K562 (cell line): ENCODE results near the gene PLXDC1.

Experiments
- ATF1 ChIP-seq, 2 experiments: fragments of 450-650 bp in 1 of 2; IDR thresholded peaks; 2 replicates each; pipeline ENCODE4 v1.6.1; 2016; ENCODE audit warnings: missing compliant biosample characterization in 1 of 2, missing genetic modification characterization in 1 of 2
- CREB1 ChIP-seq, 2 experiments: sonication (generic) in 1 of 2; formaldehyde crosslinking in 1 of 2; IDR thresholded peaks; 2 replicates each; pipeline versions ENCODE4 v1.6.1 to v1.8.0; 2012 to 2022; ENCODE audit warnings: inconsistent platforms in 1 of 2, mild to moderate bottlenecking in 1 of 2, missing genetic modification reagents in 1 of 2, moderate library complexity in 1 of 2
- HCFC1 ChIP-seq: IDR thresholded peaks from 2 replicates; pipeline ENCODE4 v1.6.1; 2012; ENCODE audit warnings: low read depth, low read length, improper control_type of control experiment
- KLF10 ChIP-seq: fragments of 250-450 bp; sonication (Bioruptor Pico); IDR thresholded peaks from 2 replicates; pipeline ENCODE4 v1.6.1; 2021; ENCODE audit warnings: matching md5 sums
- MEF2D ChIP-seq: conservative IDR thresholded peaks from 2 replicates; pipeline ENCODE4 v1.6.1; 2016; ENCODE audit warnings: low read depth, missing genetic modification characterization, missing compliant biosample characterization
- RAD21 ChIP-seq, 2 experiments: fragments of 250-450 bp in 1 of 2; fragments of 450-650 bp in 1 of 2; sonication (Bioruptor Pico) in 1 of 2; formaldehyde crosslinking in 1 of 2; IDR thresholded peaks in 1 of 2; conservative IDR thresholded peaks in 1 of 2; 2 replicates each; pipeline versions ENCODE4 v1.4.0 to v1.8.0; 2020 to 2022; ENCODE audit warnings: mild to moderate bottlenecking in 2 of 2, moderate library complexity in 1 of 2
- RCOR1 ChIP-seq, 2 experiments: IDR thresholded peaks; 2 replicates each; pipeline ENCODE4 v1.6.1; 2012; ENCODE audit warnings: low read depth in 2 of 2, low read length in 2 of 2, borderline replicate concordance in 1 of 2, improper control_type of control experiment in 1 of 2
- RERE ChIP-seq: sonication (generic); formaldehyde crosslinking; IDR thresholded peaks from 2 replicates; pipeline ENCODE4 v1.8.0; 2023; ENCODE audit warnings: missing genetic modification reagents, mild to moderate bottlenecking, borderline replicate concordance
- REST ChIP-seq, 2 experiments: fragments of 450-650 bp; formaldehyde crosslinking in 1 of 2; IDR thresholded peaks; 2 replicates each; pipeline versions ENCODE4 v1.4.0 to v1.6.1; 2014 to 2020; ENCODE audit warnings: mild to moderate bottlenecking in 2 of 2, borderline replicate concordance in 1 of 2, low read depth in 1 of 2
- TEAD4 ChIP-seq, 2 experiments: sonication (generic) in 1 of 2; formaldehyde crosslinking in 1 of 2; IDR thresholded peaks; 2 replicates each; pipeline versions ENCODE4 v1.6.1 to v1.8.0; 2012 to 2022; ENCODE audit warnings: borderline replicate concordance in 1 of 2, inconsistent platforms in 1 of 2, low read length in 1 of 2, mild to moderate bottlenecking in 1 of 2, missing genetic modification reagents in 1 of 2
- ZNF24 ChIP-seq: fragments of 450-650 bp; IDR thresholded peaks from 2 replicates; pipeline ENCODE4 v1.6.1; 2016
- ZNF280B ChIP-seq: fragments of 250-450 bp; sonication (Bioruptor Pico); IDR thresholded peaks from 2 replicates; pipeline ENCODE4 v1.5.1; 2021; ENCODE audit warnings: mild to moderate bottlenecking
- ZNF431 ChIP-seq: sonication (generic); formaldehyde crosslinking; IDR thresholded peaks from 2 replicates; pipeline ENCODE4 v1.8.0; 2022; ENCODE audit warnings: mild to moderate bottlenecking, missing genetic modification reagents
- TF ChIP-seq, protein P1 (sequence below), 3 experiments: IDR thresholded peaks in 2 of 3; conservative IDR thresholded peaks in 1 of 3; 2 replicates each; pipeline ENCODE4 v1.5.1; 2011 to 2012; ENCODE audit warnings: low read length in 3 of 3, mild to moderate bottlenecking in 3 of 3, control low read depth in 2 of 3, improper control_type of control experiment in 1 of 3, inconsistent platforms in 1 of 3, low read depth in 1 of 3, mixed read lengths in 1 of 3, moderate library complexity in 1 of 3; ENCODE audit not compliant: insufficient read depth in 2 of 3

DNA sequence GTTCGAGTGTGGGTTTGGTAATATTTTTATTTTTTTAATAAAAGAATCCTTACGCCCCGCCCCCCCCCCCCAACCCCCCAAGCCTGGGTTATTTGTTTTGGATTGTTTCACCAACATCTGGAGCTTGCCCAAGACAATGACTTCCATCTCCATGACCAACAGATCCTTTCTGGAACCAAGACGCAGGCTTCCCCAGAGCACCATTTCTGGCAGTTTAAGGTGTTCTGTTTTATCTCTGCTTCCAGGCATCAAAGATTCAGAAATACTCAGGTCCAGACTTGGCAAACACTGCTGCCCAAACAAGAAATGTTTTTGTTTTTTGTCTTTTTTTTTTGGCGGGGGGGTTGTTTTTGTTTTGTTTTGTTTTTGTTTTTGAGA is 56.1 kb downstream of the PLXDC1 start:
- TF ChIP-seq MEF2D (tag) (no peak), ZNF280B (CRISPR knock-in tag) (no peak), ATF1 (CRISPR knock-in tag; IDR thresholded peaks at IDR 0.05) (no peak), ATF1 (tag; IDR thresholded peaks at IDR 0.05) (no peak), RAD21 (CRISPR knock-in tag; conservative IDR thresholded peaks at IDR 0.05 in 1 of 2, IDR thresholded peaks at IDR 0.05 in 1 of 2) (no peak), RCOR1 (IDR thresholded peaks at IDR 0.05; ENCODE audit: borderline replicate concordance in 1 of 2, low read depth in 2 of 2, low read length in 2 of 2) (no peak), HCFC1 (no peak), ZNF24 (no peak), ZNF431 (CRISPR knock-in tag) (no peak), CREB1 (IDR thresholded peaks at IDR 0.05) (no peak), CREB1 (CRISPR knock-in tag; IDR thresholded peaks at IDR 0.05) (no peak), TEAD4 (IDR thresholded peaks at IDR 0.05; ENCODE audit: low read length) (no peak), TEAD4 (CRISPR knock-in tag; IDR thresholded peaks at IDR 0.05; ENCODE audit: borderline replicate concordance) (no peak), REST (IDR thresholded peaks at IDR 0.05; ENCODE audit: borderline replicate concordance) (no peak), REST (CRISPR knock-in tag; IDR thresholded peaks at IDR 0.05; ENCODE audit: low read depth) (no peak), RERE (CRISPR knock-in tag) (no peak), KLF10 (CRISPR knock-in tag) (no peak)
- TF ChIP-seq, protein P1, sequence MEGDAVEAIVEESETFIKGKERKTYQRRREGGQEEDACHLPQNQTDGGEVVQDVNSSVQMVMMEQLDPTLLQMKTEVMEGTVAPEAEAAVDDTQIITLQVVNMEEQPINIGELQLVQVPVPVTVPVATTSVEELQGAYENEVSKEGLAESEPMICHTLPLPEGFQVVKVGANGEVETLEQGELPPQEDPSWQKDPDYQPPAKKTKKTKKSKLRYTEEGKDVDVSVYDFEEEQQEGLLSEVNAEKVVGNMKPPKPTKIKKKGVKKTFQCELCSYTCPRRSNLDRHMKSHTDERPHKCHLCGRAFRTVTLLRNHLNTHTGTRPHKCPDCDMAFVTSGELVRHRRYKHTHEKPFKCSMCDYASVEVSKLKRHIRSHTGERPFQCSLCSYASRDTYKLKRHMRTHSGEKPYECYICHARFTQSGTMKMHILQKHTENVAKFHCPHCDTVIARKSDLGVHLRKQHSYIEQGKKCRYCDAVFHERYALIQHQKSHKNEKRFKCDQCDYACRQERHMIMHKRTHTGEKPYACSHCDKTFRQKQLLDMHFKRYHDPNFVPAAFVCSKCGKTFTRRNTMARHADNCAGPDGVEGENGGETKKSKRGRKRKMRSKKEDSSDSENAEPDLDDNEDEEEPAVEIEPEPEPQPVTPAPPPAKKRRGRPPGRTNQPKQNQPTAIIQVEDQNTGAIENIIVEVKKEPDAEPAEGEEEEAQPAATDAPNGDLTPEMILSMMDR (IDR thresholded peaks at IDR 0.05 in 2 of 3, conservative IDR thresholded peaks at IDR 0.05 in 1 of 3; ENCODE audit: insufficient read depth in 2 of 3, low read depth in 1 of 3, low read length in 3 of 3) = no peak
